Activated CD4-positive, alpha-beta T cell treated with anti-CD3 and anti-CD28 coated beads, Interleukin-2, amount 50 U/mL, for 48 hours (primary cell): ENCODE data around the gene SPEM1.
"Not testable (repeated sequence)": the region's sequence is repeated elsewhere in the genome, so short reads cannot be mapped to it uniquely, and the experiment has no call there.

Experiments used
- DNase-seq, 2 experiments: peaks; one replicate each; pipeline ENCODE4 v3.0.0-alpha.2; 2020

The SPEM1 gene

DNA sequence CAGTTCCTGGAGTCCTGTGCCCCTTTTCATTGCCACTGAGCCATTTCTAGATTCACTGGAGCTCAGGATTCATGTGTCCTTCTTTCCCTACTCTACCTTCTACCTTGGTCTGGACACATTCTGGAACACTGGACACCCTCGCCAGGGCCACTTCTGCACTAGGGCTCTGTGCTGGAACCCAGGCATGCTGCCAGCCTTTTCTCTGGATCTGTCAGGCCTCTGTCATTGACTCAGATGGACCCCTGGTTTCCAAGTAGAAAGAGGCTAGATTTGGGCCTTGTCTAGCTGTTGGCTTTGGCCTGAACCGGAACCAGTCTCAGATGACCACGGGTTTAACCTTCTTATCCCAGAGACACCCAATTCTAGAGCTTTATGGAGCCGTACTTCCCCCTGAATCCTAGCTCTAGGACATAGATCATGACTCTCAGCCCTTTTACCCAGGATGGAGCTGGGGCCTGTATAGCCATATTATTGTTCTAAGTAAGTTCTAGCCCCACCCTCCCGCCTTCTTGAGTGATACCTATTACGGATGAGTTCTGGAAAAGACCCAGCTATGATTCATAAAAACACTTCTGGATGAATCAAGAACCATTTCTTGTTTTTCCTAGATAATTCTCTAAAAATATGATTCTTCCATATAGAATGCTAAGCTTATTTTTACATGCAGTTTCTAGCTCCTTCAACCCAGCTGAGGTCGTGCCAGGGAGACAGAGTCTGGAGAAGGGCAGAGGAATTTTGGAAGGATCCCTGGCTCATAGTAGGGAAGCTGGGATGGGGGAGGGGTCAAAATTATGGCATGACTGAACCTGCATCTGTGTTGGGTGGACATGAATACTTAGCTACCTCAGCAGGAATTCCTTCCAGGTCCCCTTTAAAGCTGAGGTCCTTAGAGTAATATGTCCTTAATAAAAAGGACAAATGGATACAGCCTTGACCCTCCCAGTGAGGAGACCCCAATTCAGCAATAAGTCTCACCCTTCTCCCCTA lies 23.7 kb downstream of the SPEM1 start:
- DNase-seq, result no peak

DNA sequence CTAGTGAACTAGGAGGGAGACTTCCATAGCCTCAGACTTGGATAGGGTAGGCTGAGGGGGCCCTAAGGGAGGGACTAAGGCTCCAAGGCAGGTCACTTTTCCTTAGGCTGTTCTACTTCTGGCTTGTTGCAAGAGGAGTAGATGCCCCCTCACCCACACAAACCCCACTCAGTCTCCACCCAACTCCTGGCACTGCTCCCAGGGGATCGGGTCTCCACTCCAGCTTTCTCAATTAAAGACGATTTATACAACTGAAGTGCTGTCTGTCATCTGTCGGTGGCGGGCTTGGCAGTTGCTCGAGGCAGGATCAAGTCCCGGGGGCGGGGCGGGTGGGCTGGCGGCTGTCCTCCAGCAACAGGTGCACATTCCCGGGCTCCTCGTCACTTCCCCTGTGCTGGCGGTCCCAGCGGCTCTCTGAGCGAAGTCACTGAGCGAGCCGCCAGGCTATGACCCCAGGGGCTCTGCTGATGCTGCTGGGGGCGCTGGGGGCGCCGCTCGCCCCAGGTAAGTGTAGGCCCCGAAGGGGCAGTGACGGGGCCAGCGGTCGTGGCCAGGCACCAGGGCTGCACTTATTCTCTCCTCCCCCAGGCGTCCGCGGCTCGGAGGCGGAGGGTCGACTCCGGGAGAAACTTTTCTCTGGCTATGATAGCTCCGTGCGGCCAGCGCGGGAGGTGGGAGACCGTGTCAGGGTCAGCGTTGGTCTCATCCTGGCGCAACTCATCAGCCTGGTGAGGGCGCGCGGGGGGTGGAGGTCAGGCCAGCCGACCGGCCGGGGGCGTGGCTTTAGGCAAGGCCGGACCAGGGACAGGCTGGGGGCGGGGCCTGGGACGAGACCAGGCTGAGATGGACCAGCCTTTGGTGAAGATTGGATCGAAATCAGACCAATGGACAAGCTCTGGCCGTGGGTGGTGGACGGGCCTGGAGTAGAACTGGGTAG lies 24.8 kb downstream of the SPEM1 start, which contains the start of gene CHRNB1:
Gene CHRNB1 (plus strand): TSS at position 380 of the 937 bp plus-strand sequence. CDS start 67 bp downstream, at position 447.
- peak; percentile 9 to 34 for DNase-seq

DNA sequence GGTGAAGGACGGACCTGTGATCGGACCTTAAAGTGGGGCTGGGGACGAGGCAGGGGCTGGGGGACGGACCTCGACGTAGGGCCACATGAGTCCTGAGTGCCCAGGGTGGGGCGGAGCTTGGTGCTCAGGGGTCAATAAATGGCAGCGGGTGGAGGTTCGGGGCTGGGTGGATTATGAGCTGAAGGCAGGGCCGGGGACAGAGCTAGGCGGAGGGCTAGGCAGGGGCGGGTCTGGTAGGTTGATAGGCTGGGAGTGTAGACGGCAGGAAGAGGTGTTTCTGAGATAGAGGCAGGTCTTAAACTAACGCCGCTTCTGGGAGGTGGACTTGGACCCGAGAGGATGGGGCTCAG lies 25.5 kb downstream of the SPEM1 start:
- DNase-seq, result peak; percentile 9 to 31

DNA sequence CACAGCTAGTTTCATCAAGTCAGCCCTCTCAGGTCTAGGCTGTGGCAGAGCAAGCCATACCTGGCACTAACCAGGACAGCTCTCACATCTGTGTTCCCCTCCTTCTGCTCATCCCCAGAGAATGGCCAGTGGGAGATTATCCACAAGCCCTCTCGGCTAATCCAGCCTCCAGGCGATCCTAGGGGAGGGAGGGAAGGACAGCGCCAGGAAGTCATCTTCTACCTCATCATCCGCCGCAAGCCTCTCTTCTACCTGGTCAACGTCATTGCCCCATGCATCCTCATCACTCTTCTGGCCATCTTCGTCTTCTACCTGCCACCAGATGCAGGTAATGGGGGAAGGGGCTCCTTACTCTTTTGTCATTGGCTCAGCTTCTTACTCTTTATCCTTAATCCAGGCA lies 28.3 kb downstream of the SPEM1 start:
- no peak for DNase-seq

DNA sequence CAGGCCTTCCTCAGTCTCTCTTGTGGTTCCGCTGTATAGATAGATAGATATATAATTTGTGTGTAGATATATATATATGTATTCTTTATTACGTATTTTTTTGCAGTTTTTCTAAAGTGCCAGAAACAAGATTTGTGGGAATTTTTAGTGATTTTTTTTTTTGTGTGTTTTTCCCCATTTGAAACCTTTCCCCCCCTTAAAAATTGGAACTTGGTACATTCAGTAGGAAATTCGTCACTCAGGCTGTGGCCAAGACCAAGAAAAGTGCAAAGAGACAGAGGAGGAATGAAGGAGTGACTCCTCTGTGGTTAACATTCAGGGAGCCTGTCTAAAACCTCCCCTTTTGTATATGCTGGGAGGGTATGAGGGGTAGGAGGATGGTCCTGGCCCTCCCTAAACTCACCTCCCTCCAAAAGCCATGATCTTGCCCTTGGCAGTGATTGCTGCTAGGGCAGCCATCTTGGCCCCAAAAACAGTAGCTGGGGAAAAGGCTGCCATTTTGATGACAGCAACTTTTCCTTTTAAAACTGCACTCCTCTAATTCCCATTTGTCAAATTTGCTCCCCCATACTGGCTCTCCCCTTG lies 39.9 kb downstream of the SPEM1 start:
- no peak for DNase-seq

DNA sequence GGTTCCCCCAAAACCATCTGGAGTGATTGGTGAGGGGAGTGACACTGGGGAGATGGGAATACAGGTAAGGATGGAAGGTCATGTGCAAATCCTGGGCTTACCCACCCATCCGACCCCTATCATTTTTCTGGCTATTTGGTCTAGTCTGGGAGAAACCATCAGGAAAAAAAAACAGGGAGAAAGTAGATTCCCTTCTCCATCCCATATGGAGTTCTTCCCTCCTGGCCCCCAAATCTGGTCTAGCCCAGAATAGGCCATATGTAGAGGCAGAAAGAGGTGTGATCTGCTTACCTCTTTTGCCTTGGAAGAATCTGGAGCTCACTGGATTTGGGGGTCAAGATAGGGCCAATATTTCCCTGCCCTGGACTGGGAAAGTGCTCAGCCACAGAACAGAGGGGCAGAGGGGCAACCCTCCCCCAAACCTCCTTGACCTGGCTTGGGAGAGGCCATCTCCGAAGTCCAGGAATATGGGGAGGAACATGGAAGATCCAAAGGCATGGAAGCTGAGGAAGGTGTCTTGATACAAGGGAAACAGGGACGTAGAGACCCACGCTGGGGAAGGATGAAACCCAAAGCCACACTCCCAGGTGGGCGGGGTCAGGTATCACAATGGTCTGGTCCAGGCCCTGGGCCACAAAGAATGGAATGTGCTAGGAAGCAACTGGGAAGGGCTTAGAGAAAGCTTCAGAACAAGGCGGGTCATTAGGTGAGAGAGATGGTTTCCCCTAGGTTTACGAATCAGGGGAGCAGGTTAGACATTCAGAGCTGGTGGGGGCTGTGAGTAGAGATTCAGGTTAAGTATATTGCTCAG lies 40.9 kb downstream of the SPEM1 start:
- DNase-seq, result no peak

DNA sequence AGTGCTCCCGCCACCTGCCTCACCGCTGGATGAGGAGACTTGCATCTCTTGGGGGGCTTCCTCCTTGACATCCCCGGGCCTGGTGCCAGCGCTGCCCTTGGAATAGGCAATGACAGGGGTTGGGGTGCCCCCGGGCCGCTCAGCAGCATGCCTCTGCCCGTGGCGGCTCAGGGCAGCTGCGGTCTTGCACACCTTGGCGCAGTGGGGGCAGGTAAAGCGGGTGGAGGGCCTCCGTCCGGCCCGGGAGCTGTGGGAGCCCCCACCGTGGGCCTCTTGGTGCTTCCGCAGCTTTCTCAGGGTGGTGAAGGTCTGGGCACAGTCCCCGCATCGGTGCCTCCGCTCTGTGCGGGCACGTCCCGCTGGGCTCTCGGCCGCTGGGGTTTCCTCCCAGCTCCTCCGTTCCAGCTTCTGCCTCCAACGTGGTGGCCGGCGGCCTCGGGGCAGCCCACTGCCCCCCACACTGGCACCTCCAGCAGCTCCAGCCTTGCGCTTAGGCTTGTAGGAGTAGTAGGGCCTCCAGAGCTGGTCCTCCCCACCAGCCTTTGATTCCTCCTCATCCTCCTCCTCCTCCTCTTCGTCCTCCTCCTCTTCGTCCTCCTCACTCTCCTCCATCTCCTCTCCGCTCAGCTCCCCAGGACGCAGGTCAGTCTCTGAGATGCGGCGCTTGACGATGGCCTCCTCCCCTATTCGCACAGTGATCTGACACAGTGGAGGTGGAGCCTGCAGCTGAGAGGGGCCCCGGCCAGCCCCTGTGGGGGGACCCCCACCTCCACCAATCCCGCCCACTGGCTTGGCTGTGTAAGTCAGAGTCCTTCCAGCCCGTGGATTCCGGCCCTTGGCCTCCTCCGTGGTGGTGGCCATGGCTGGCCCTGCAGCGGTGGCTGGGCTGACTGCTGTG lies 42.6 kb downstream of the SPEM1 start:
- DNase-seq, result no peak

DNA sequence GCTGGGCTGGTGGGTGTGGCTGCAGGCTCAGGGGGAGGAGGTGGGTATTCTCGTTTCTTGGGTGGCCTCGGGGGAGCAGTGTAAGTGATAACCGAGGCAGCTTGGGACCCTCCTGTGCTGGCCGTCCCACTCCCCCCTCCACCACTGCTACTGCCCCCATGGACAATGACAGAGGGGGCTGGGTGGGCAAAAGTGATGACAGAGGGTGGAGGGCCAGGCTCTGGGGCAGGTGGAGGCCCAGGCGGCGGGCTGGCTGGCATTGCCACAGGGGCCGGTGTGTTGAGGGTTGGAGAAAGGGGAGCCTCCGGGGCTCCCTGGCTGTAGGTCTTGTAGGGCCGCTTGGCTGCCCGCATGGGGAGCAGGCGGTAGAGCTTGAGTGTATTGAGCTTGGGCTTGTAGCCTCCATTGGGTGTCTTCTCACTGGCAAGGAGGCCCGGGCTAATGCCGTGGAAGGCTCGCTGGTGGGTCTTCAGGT lies 43.3 kb downstream of the SPEM1 start:
- DNase-seq, result no peak

DNA sequence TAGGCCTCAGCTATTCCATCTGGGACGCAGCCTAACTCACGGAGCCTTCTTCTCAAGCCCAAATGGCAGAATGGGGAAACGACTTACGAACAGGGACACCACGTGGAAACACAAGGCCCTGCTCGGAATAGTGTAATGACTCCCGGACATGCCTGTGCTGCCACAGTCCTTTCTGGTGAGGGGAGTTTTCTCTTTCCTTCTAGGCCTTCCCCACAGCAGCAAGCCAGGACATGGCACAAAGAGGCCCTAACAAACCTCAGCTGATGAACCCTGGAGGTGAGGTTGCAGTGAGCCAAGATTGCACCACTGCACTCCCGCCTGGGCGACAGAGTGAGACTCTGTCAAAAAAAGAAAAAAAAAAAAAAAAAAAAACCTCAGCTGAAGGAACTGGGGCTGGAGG lies 44.0 kb downstream of the SPEM1 start:
- no peak for DNase-seq

DNA sequence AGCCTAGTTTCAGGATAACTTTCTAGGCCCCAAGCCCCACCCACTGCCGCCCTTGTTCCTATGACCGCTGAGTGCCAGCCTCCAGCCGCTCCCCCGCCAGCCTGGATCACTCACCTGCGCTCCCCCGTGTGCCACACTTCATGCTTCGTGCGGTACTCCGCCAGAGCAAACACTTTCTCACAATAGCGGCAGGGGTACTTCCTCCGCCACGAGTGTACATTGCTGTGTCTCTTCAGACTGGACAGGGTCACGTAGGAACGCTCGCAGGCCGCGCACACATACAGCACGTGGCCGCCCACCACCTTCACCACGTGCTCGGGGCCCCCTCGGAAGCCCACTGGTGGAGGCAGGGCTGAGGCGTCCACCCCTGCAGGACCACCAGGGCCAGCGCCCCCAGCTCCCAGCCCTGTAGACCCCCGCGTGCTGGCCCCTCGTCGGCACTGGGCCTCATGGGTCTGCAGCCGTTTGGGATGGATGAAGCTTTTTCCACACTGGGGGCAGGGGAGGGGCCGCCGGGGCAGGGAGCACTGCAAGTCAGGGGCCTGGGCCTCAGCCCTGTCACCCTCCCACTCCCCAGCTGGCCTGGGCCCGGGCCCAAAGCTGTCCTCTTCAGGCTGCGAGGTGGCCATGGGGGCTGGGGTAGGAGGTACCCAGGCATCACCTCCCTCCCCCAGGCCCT lies 45.6 kb downstream of the SPEM1 start:
- no peak for DNase-seq

DNA sequence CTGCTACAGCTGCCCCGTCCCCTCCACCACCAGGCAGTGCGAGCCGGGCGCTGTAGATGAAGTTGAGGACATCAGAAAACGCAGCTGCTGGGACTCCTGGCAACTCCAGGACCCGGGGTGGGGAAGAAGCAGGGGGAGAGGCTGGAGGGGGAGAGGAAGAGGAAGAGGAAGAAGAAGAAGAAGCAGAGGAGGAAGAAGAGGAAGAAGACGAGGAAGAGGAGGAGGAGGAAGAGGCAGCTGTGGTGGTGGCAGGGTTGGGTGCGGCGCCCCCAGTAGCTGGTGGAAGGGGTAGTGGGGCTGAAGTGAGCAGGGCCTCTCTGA lies 46.2 kb downstream of the SPEM1 start:
- DNase-seq, result no peak

DNA sequence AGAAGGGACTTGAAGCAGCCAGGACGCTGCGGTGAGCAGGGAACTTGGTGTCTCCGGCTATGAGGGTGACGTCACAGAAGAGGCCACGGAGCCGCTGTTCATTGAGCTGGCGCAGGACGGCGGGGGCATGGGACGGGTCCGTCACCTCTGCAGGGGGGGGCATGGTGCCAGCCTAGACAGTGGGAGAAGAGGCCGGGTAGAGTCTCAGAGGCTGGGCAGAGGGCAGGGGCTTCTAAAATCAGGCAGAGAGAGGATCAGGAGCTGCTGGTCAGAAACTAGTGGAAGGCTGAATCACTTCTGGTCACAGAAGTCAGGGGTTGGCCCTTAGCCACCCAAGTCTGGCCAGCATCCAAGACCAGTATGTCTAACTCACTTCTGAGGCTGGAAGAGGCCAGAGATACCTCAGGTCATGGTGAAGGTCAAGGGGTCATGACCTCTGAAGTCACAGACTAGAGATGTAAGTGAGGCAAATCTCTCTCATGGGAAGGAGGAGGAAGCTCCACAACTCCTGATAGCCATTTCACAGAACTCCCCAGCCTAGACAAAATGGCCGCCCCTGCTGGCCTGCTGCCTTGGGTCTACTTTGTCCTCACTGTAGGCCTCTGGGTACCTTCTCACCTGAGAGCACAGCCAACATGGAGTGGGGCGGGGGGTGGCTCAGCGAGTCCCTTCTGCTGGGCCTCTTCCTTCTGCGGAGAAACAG lies 46.7 kb downstream of the SPEM1 start:
- no peak for DNase-seq

DNA sequence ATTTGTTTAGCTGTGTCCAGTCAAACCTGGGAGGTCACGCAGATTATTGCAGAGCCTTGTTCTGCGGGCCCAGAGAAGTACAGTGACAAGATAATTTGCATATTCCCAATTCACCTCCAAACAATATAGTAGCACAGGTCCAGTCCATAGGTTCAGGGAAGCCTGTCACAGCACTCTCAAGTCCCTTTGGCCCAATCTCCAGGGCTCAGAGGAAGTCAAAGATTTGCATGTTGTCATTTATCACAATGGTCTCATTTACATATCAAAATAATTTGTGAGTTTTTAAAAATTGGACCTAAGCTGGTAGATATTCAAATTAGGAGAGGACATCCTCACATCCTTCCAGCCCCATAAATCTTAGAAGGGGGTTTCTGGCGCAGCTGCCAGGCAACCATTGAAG lies 47.4 kb downstream of the SPEM1 start:
- DNase-seq, result no peak

DNA sequence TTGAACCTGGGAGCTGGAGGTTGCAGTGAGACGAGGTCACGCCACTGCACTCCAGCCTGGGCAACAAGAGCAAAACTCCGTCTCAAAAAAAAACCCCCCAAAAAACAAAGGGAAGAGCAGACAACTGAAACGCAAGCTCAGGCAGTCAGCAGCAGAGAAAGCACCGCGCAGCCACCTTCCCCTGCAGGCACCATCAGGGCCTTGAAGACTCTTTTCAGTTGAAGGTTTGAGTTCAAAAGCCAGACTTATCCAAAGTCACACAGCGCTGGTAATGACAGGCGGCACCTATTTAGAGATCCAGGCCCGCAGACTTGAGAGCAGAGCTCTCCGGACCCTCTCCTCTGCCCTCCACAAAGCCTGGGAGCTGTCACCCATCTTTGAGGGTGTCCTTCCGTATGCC lies 48.2 kb downstream of the SPEM1 start:
- DNase-seq, result no peak

DNA sequence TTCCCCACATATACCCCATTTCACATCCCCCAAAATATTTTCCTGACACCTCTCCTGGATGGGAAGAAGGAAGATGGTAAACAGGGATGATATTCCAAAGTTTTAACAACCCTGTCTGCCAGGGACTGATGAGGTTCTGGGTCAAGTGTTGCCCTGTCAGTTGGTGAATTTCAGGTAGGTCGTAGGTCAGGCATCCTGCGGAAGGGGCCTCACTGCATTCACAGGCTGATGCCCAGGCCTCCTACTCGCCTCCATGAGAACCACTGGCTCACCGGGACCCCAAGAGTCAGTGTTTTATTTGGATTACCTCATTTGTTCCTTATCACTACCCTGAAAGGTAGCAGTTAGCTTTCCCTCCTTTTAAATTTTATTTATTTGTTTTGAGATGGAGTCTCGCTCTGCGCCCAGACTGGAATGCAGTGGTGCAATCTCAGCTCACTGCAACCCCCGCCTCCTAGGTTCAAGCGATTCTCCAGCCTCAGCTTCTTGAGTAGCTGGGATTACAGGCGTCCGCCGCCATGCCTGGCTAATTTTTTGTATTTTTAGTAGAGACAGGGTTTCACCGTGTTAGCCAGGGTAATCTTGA lies 48.8 kb downstream of the SPEM1 start:
- no peak for DNase-seq

DNA sequence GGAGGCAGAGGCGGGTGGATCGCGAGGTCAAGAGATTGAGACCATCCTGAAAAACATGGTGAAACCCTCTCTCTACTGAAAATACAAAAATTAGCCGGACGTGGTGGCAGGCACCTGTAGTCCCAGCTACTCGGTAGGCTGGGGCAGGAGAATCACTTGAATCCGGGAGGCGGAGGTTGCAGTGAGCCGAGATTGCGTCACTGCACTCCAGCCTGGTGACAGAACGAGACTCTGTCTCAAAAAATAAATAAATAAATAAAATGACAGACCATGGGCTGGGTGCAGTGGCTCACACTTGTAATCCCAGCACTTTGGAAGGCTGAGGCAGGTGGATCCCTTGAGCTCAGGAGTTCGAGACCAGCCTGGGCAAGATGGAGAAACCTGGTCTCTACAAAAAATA lies 49.7 kb downstream of the SPEM1 start:
- DNase-seq, result not testable (repeated sequence)

DNA sequence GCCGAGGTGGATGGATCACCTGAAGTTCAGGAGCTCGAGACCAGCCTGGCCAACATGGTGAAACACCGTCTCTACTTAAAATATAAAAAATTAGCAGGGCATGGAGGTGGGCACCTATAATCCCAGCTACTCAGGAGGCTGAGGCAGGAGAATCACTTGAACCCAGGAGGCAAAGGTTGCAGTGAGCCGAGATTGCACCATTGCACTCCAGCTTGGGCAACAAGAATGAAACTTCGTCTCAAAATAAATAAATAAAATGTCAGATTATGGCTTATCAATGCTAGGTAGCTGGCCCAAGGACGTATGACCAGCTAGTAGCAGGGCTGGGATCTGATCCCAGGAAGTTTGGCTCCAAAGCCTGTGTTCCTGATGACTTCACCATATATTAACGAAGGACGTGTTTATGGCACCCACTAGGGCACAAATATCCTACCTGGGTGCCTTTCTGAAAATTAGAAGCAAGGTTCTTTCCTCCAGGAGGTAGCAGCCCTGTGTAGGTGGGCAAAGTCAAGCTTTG lies 50.4 kb downstream of the SPEM1 start:
- DNase-seq, result not testable (repeated sequence)
